Mesenchymal stem cell (in vitro differentiated cells and primary cell): ENCODE measurements around the gene BRSK1.
A peak's percentile ranks its signal among the peaks of the same experiment; 100 is the strongest.

Source experiments
- DNase-seq: peaks from one replicate; pipeline ENCODE4 v3.0.0-alpha.2; 2013
- H2AFZ ChIP-seq: one replicate; pipeline ENCODE4 v1.6.1; 2013; ENCODE audit warnings: low read depth, mild to moderate bottlenecking, control low read depth, inconsistent platforms, low read length, moderate library complexity
- H2AK5ac ChIP-seq: 2 replicates; pipeline ENCODE4 v1.6.1; 2013; ENCODE audit warnings: low read length, moderate library complexity, mild to moderate bottlenecking, inconsistent platforms; ENCODE audit not compliant: severe bottlenecking
- H2BK120ac ChIP-seq: one replicate; pipeline ENCODE4 v1.6.1; 2013; ENCODE audit warnings: low read depth, mild to moderate bottlenecking, inconsistent platforms, low read length, moderate library complexity
- H2BK12ac ChIP-seq, 2 experiments: one replicate each; pipeline ENCODE4 v1.6.1; 2013; ENCODE audit warnings: inconsistent platforms in 2 of 2, low read length in 2 of 2, mild to moderate bottlenecking in 2 of 2, moderate library complexity in 2 of 2, control low read depth in 1 of 2
- H2BK15ac ChIP-seq: one replicate; pipeline ENCODE4 v1.6.1; 2013; ENCODE audit warnings: mild to moderate bottlenecking, low read depth, inconsistent platforms; ENCODE audit not compliant: poor library complexity, severe bottlenecking
- H2BK5ac ChIP-seq: 2 replicates; pipeline ENCODE4 v1.6.1; 2013; ENCODE audit warnings: low read depth, mild to moderate bottlenecking, low read length, control low read depth, inconsistent platforms; ENCODE audit not compliant: poor library complexity, severe bottlenecking
- H3K14ac ChIP-seq, 2 experiments: one replicate each; pipeline ENCODE4 v1.6.1; 2013; ENCODE audit warnings: inconsistent platforms in 2 of 2, low read length in 2 of 2, control low read depth in 1 of 2, mild to moderate bottlenecking in 1 of 2, moderate library complexity in 1 of 2
- H3K18ac ChIP-seq, 2 experiments: one replicate each; pipeline ENCODE4 v1.6.1; 2013; ENCODE audit warnings: inconsistent platforms in 2 of 2, low read length in 2 of 2, control low read depth in 1 of 2, low read depth in 1 of 2, mild to moderate bottlenecking in 1 of 2
- H3K23ac ChIP-seq, 2 experiments: one replicate each; pipeline ENCODE4 v1.6.1; 2013; ENCODE audit warnings: inconsistent platforms in 2 of 2, low read length in 2 of 2, mild to moderate bottlenecking in 2 of 2, moderate library complexity in 2 of 2, control low read depth in 1 of 2
- H3K27ac ChIP-seq: 2 replicates; pipeline ENCODE4 v1.5.1; 2013; ENCODE audit warnings: mild to moderate bottlenecking, moderate library complexity, low read length, control low read depth, inconsistent platforms; ENCODE audit not compliant: poor library complexity, severe bottlenecking
- H3K27me3 ChIP-seq, 2 experiments: 2 replicates each; pipeline versions ENCODE4 v1.6.1 to v1.7.0; 2013; ENCODE audit warnings: low read length in 2 of 2, mild to moderate bottlenecking in 2 of 2, moderate library complexity in 2 of 2, control low read depth in 1 of 2, inconsistent platforms in 1 of 2; ENCODE audit not compliant: control insufficient read depth in 1 of 2, insufficient read depth in 1 of 2
- H3K36me3 ChIP-seq, 2 experiments: 2 replicates each; pipeline versions ENCODE4 v1.6.1 to v1.7.0; 2013; ENCODE audit warnings: low read length in 2 of 2, control low read depth in 1 of 2, inconsistent platforms in 1 of 2, low read depth in 1 of 2, mild to moderate bottlenecking in 1 of 2; ENCODE audit not compliant: insufficient read depth in 2 of 2, control insufficient read depth in 1 of 2
- H3K4ac ChIP-seq, 2 experiments: one replicate each; pipeline ENCODE4 v1.6.1; 2013; ENCODE audit warnings: inconsistent platforms in 2 of 2, low read length in 2 of 2, mild to moderate bottlenecking in 2 of 2, moderate library complexity in 2 of 2, control low read depth in 1 of 2, low read depth in 1 of 2
- H3K4me1 ChIP-seq: 2 replicates; pipeline ENCODE4 v1.6.1; 2013; ENCODE audit warnings: low read depth, low read length, control low read depth; ENCODE audit not compliant: control insufficient read depth, insufficient read depth
- H3K4me2 ChIP-seq: 2 replicates; pipeline ENCODE4 v1.6.1; 2013; ENCODE audit warnings: low read length, mild to moderate bottlenecking, inconsistent platforms; ENCODE audit not compliant: poor library complexity, severe bottlenecking
- H3K4me3 ChIP-seq, 2 experiments: 2 replicates each; pipeline versions ENCODE4 v1.5.1 to v1.7.0; 2013; ENCODE audit warnings: low read length in 2 of 2, mild to moderate bottlenecking in 2 of 2, control low read depth in 1 of 2, low read depth in 1 of 2; ENCODE audit not compliant: insufficient read depth in 1 of 2
- H3K79me1 ChIP-seq: replicated peaks from 2 replicates; pipeline ENCODE4 v1.6.1; 2013; ENCODE audit warnings: mild to moderate bottlenecking, control low read depth, low read length, inconsistent platforms; ENCODE audit not compliant: poor library complexity, severe bottlenecking
- H3K9ac ChIP-seq: 2 replicates; pipeline ENCODE4 v1.7.0; 2013; ENCODE audit warnings: mild to moderate bottlenecking, low read length, moderate library complexity
- H3K9me3 ChIP-seq: 2 replicates; pipeline ENCODE4 v1.7.0; 2013; ENCODE audit warnings: mild to moderate bottlenecking, low read length; ENCODE audit not compliant: control insufficient read depth
- H4K8ac ChIP-seq: one replicate; pipeline ENCODE4 v1.6.1; 2013; ENCODE audit warnings: inconsistent platforms, mild to moderate bottlenecking, low read length, moderate library complexity
- H4K91ac ChIP-seq: one replicate; pipeline ENCODE4 v1.6.1; 2013; ENCODE audit warnings: mild to moderate bottlenecking, low read length, inconsistent platforms
- WGBS: methylation state at CpG from one replicate; pipeline ENCODE4 v1.1.7; 2013; ENCODE audit warnings: mixed read lengths; 5-methylcytosine and 5-hydroxymethylcytosine counted together

Gene BRSK1

GRCh38 chr19:55339889-55340783, 56.3 kb downstream of the BRSK1 start:
- peak overlapping the region; percentile 9 for H2BK120ac ChIP-seq
- H2AFZ ChIP-seq, result no peak overlapping the region
- 4% methylated on average over 29 of the region's 44 CpGs for WGBS

GRCh38 chr19:55340784-55341147, 57.0 kb downstream of the BRSK1 start:
- 5% methylated on average over 12 of the region's 24 CpGs for WGBS
- no peak overlapping the region for H2BK120ac ChIP-seq

More at GRCh38 chr19:55339889-55340783, 56.3 kb downstream of the BRSK1 start:
- Histone ChIP-seq H2BK5ac (peak overlapping the region; percentile 45), H4K91ac (peak overlapping the region; percentile 70), H3K27me3 (peaks cover 0 to 9% of the 10 kb centered on the region in 2 experiments), H3K23ac (peak overlapping the region in 1 of 2 experiments; percentile 94), H3K4me1 (peaks cover 38% of the 10 kb centered on the region), H3K14ac (peak overlapping the region in 1 of 2 experiments; percentile 85), H3K9me3 (no peaks in the 10 kb centered on the region), H3K36me3 (peaks cover 16 to 35% of the 10 kb centered on the region in 2 experiments), H3K18ac (peak overlapping the region; percentile 70 to 97), H3K4me2 (peak overlapping the region; percentile 98), H2AK5ac (peak overlapping the region; percentile 53), H3K79me1 (peaks cover 14% of the 10 kb centered on the region), H2BK15ac (peak overlapping the region; percentile 64), H3K27ac (no peak overlapping the region), H4K8ac (peak overlapping the region; percentile 88), H3K9ac (peak overlapping the region; percentile 93), H3K4me3 (peak overlapping the region; percentile 69 to 93), H2BK12ac (peak overlapping the region in 1 of 2 experiments; percentile 92), H3K4ac (peak overlapping the region; percentile 35 to 98)
- no peak for DNase-seq

GRCh38 chr19:55341171-55341588, 57.4 kb downstream of the BRSK1 start:
- Histone ChIP-seq H2BK5ac (no peak overlapping the region), H3K4ac (no peak overlapping the region), H3K23ac (no peak overlapping the region), H3K9ac (peak overlapping the region; percentile 93), H3K79me1 (peaks cover 14% of the 10 kb centered on the region), H4K91ac (no peak overlapping the region), H2AK5ac (no peak overlapping the region), H3K14ac (no peak overlapping the region), H3K36me3 (peaks cover 16 to 45% of the 10 kb centered on the region in 2 experiments), H3K4me2 (peak overlapping the region; percentile 98), H3K4me3 (peak overlapping the region in 1 of 2 experiments; percentile 93), H3K4me1 (peaks cover 47% of the 10 kb centered on the region), H2AFZ (no peak overlapping the region), H3K18ac (no peak overlapping the region), H2BK120ac (no peak overlapping the region), H3K27me3 (peaks cover 0 to 9% of the 10 kb centered on the region in 2 experiments), H3K27ac (no peak overlapping the region), H4K8ac (no peak overlapping the region), H3K9me3 (no peaks in the 10 kb centered on the region), H2BK15ac (no peak overlapping the region), H2BK12ac (no peak overlapping the region)
- 6% methylated on average over 13 of the region's 15 CpGs for WGBS
- DNase-seq, result peak; percentile 65

More at GRCh38 chr19:55340784-55341147, 57.0 kb downstream of the BRSK1 start:
- peaks cover 0 to 9% of the 10 kb centered on the region in 2 experiments for H3K27me3 ChIP-seq
- H3K14ac ChIP-seq, result peak overlapping the region in 1 of 2 experiments; percentile 75
- peak overlapping the region; percentile 45 for H4K91ac ChIP-seq
- DNase-seq, result peak; percentile 27
- no peaks in the 10 kb centered on the region for H3K9me3 ChIP-seq
- H2BK5ac ChIP-seq, result no peak overlapping the region
- H3K27ac ChIP-seq, result no peak overlapping the region
- no peak overlapping the region for H2BK12ac ChIP-seq
- peak overlapping the region; percentile 69 to 93 for H3K4me3 ChIP-seq
- H3K18ac ChIP-seq, result peak overlapping the region; percentile 3 to 91
- no peak overlapping the region for H2AK5ac ChIP-seq
- H2BK15ac ChIP-seq, result peak overlapping the region; percentile 64
- no peak overlapping the region for H4K8ac ChIP-seq
- H3K4ac ChIP-seq, result peak overlapping the region; percentile 46 to 98
- H3K23ac ChIP-seq, result peak overlapping the region in 1 of 2 experiments; percentile 67
- peak overlapping the region; percentile 93 for H3K9ac ChIP-seq
- H3K4me1 ChIP-seq, result peaks cover 44% of the 10 kb centered on the region
- H3K36me3 ChIP-seq, result peaks cover 16 to 41% of the 10 kb centered on the region in 2 experiments
- H3K4me2 ChIP-seq, result peak overlapping the region; percentile 98
- no peak overlapping the region for H2AFZ ChIP-seq
- peaks cover 14% of the 10 kb centered on the region for H3K79me1 ChIP-seq
